ENCODE results near the gene HEXB. TPM values are rescaled to one million over a fixed set of nuclear protein-coding genes. Genes with fewer than 3 reads are reported as not detected.

Gene HEXB
- total RNA-seq, 1 donor from 2014 or later: 124 TPM

DNA sequence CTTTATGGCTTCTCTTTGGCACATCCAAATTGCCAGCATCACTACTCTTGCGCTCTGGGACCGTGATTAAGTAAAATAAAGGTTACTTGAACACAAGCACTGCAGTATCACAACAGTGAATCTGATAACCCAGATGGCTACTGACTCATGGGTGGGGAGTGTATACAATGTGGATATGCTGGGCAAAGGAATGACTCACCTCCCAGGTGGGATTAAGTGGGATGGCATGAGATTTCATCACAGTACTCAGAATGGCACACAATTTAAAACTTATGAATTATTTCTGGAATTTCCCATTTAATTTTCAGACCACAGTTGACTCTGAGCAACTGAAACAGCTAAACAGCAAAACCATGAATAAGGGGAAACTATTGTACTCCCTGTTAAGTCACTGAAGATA lies 77.6 kb downstream of the HEXB start:
- no peak for DNase-seq (ENCODE audit: low spot score in 2 of 2)
- intact Hi-C loops (cut with DNase I): loop anchor here (10.0 kb wide), 1 partner anchor 182 kb away; no protein-coding TSS in a partner anchor

DNA sequence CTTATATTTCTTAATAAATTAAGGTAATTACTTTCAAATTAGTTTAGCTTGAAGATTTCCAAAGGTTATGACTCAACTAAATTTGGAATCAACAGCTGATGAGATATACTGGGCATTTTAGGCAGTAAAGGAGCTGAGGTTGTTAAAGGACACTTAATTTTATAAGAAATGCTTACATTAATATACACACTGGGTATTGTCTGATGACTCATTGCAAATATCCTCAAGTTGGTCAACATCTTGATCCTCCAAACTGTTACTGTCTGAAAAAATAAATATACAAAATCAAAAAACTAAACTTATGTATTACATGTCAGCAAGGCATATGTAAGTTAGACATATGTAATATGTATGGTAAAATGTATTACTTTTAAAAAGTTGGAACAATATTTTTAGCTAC lies 78.5 kb downstream of the HEXB start:
- Histone ChIP-seq H3K27me3 (no peaks in the 10 kb centered on the region), H3K27ac (no peak overlapping the region), H3K9me3 (no peaks in the 10 kb centered on the region), H3K36me3 (peaks cover 4 to 5% of the 10 kb centered on the region in 2 donors), H3K4me1 (peaks cover 7 to 20% of the 10 kb centered on the region in 2 donors), H3K4me3 (no peak overlapping the region)
- intact Hi-C loops (cut with DNase I): loop anchor here (10.0 kb wide), 1 partner anchor 181 kb away; no protein-coding TSS in a partner anchor
- TF ChIP-seq CTCF (IDR thresholded peaks at IDR 0.05): no peak
- DNase-seq (ENCODE audit: low spot score in 2 of 2): no peak

More for the DNA sequence above, 77.6 kb downstream of the HEXB start:
- H3K4me1 ChIP-seq: peaks cover 7 to 14% of the 10 kb centered on the region in 2 donors
- H3K27me3 ChIP-seq: no peaks in the 10 kb centered on the region
- H3K36me3 ChIP-seq: peaks cover 12% of the 10 kb centered on the region in 2 donors
- no peak for TF ChIP-seq CTCF (IDR thresholded peaks at IDR 0.05)
- H3K9me3 ChIP-seq: no peaks in the 10 kb centered on the region
- H3K27ac ChIP-seq: no peak overlapping the region
- no peak overlapping the region for H3K4me3 ChIP-seq

DNA sequence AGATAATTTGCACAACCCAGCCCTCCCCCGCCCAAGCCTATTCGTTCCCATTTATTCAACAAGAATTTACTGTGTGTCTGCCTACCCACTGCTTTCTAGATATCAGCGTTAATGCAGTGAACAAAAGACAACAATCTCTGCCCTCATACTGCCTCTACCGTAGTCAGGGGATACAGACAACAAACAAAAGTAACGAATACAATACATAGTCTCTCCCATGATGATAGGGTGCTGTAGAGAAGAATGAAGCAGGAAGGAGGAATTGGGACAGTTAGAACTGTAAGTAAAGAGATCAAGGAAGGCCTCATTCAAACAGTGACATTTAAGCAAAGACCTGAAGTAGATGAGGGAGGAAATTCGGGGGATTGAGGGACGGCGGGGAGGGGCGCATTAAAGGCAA lies 80.2 kb downstream of the HEXB start:
- no peak overlapping the region for H3K27ac ChIP-seq
- no peak for TF ChIP-seq CTCF (IDR thresholded peaks at IDR 0.05)
- no peaks in the 10 kb centered on the region for H3K27me3 ChIP-seq
- DNase-seq (ENCODE audit: low spot score in 2 of 2): no peak
- peaks cover 7 to 20% of the 10 kb centered on the region in 2 donors for H3K4me1 ChIP-seq
- H3K4me3 ChIP-seq: peak overlapping the region in 1 of 2 donors; percentile 88
- intact Hi-C loops (cut with DNase I): loop anchor here (5.0 to 10.0 kb wide), 4 partner anchors 180 to 572 kb away; partner anchors contain the start of genes ANKRD31, GCNT4 and HMGCR
- H3K9me3 ChIP-seq: no peaks in the 10 kb centered on the region
- H3K36me3 ChIP-seq: peaks cover 9 to 10% of the 10 kb centered on the region in 2 donors

DNA sequence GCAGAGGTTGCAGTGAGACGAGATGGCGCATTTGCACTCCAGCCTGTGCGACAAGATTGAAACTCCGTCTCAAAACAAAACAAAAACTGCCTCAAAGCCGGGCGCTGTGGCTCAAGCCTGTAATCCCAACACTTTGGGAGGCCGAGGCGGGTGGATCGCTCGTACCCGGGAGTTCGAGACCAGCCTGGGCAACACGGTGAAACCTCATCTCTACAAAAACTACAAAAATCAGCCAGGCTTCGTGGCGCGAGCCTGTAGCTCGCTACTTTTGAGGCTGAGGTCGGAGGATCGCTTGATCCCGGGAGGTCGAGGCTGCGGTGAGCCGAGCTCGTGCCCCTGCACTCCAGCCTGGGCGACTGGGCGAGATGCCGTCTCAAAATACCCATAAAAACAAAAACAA lies 80.9 kb downstream of the HEXB start:
- Histone ChIP-seq H3K9me3 (no peaks in the 10 kb centered on the region), H3K4me1 (peaks cover 7 to 20% of the 10 kb centered on the region in 2 donors), H3K27ac (no peak overlapping the region), H3K36me3 (peaks cover 16 to 17% of the 10 kb centered on the region in 2 donors), H3K4me3 (peak overlapping the region; percentile 88 to 96), H3K27me3 (no peaks in the 10 kb centered on the region)
- TF ChIP-seq CTCF (IDR thresholded peaks at IDR 0.05): no peak
- no peak for DNase-seq (ENCODE audit: low spot score in 2 of 2)
- intact Hi-C loops (cut with DNase I): loop anchor here (2.0 to 10.0 kb wide), 5 partner anchors 79 to 571 kb away; partner anchors contain the start of genes ANKRD31, GCNT4 and HMGCR

- peak in 2 of 3 experiments; percentile 29 to 40 for TF ChIP-seq CTCF (IDR thresholded peaks at IDR 0.05)
- Histone ChIP-seq H3K36me3 (peaks cover 21% of the 10 kb centered on the region in 2 donors), H3K27ac (peak overlapping the region; percentile 80 to 91), H3K27me3 (no peaks in the 10 kb centered on the region), H3K4me3 (peak overlapping the region; percentile 88 to 96), H3K9me3 (no peaks in the 10 kb centered on the region), H3K4me1 (peaks cover 7 to 20% of the 10 kb centered on the region in 2 donors)
- no peak for DNase-seq (ENCODE audit: low spot score in 2 of 2)
- intact Hi-C loops (cut with DNase I): loop anchor here (2.0 to 10.0 kb wide), 5 partner anchors 80 to 571 kb away; partner anchors contain the start of genes ANKRD31, GCNT4 and HMGCR
Observed at GRCh38 chr5:74766418-74766848, 81.4 kb downstream of the HEXB start.

Data from ascending aorta (tissue), 2 donors.